GM18951 (cell line): ENCODE data around the gene TRIM9.

ENCODE experiments used
- POLR2A ChIP-seq: IDR thresholded peaks from 4 replicates; pipeline ENCODE4 v1.6.1; 2011; ENCODE audit warnings: mild to moderate bottlenecking; ENCODE audit not compliant: insufficient read length, insufficient read depth; ENCODE audit errors: extremely low read depth
- in situ Hi-C: fragments of 300-500 bp; cut with MboI; formaldehyde crosslinking; loops from one replicate; pipeline ENCODE4 v1.12.0; 2022; ENCODE audit warnings: low sequenced_read_pairs, mixed read lengths, inconsistent platforms; ENCODE audit not compliant: unreplicated experiment

The TRIM9 gene

GRCh38 chr14:51094901-51095853, at the start of gene TRIM9:
TSS of gene TRIM9 (minus strand) at chr14:51095105. CDS start at chr14:51094939, 166 bp downstream.
- in situ Hi-C loops, result no loop called here
- TF ChIP-seq POLR2A, result no peak

GRCh38 chr14:51140856-51141255, 46.0 kb upstream of the TRIM9 start:
- no peak for TF ChIP-seq POLR2A

GRCh38 chr14:51140338-51140737, 45.4 kb upstream of the TRIM9 start:
- in situ Hi-C loops, result no loop called here
- no peak for TF ChIP-seq POLR2A

More at GRCh38 chr14:51140856-51141255, 46.0 kb upstream of the TRIM9 start:
- in situ Hi-C loops, result no loop called here

- TF ChIP-seq POLR2A, result no peak
- in situ Hi-C loops, result no loop called here
Measured at GRCh38 chr14:51139121-51139681, 44.3 kb upstream of the TRIM9 start.

- no peak for TF ChIP-seq POLR2A
- in situ Hi-C loops, result no loop called here
Measured at GRCh38 chr14:51138404-51139103, 43.6 kb upstream of the TRIM9 start.

GRCh38 chr14:51131516-51131915, 36.6 kb upstream of the TRIM9 start:
- in situ Hi-C loops, result no loop called here
- no peak for TF ChIP-seq POLR2A

- in situ Hi-C loops, result no loop called here
- TF ChIP-seq POLR2A, result no peak
Measured at GRCh38 chr14:51129130-51129529, 34.2 kb upstream of the TRIM9 start.

- in situ Hi-C loops, result no loop called here
- TF ChIP-seq POLR2A, result no peak
Measured at GRCh38 chr14:51124029-51124428, 29.1 kb upstream of the TRIM9 start.

GRCh38 chr14:51121096-51121495, 26.2 kb upstream of the TRIM9 start:
- TF ChIP-seq POLR2A, result no peak
- in situ Hi-C loops, result no loop called here

GRCh38 chr14:51119411-51120051, 24.6 kb upstream of the TRIM9 start:
- in situ Hi-C loops, result no loop called here
- TF ChIP-seq POLR2A, result no peak

- no peak for TF ChIP-seq POLR2A
- in situ Hi-C loops, result no loop called here
Measured at GRCh38 chr14:51118993-51119392, 24.1 kb upstream of the TRIM9 start.

GRCh38 chr14:51117593-51117992, 22.7 kb upstream of the TRIM9 start:
- no peak for TF ChIP-seq POLR2A
- in situ Hi-C loops, result no loop called here

- in situ Hi-C loops, result no loop called here
- no peak for TF ChIP-seq POLR2A
Measured at GRCh38 chr14:51116682-51117081, 21.8 kb upstream of the TRIM9 start.
